GM23248 (cell line): Measurements from ENCODE around the gene S100A4.

Source experiments
- EZH2 ChIP-seq: fragments of 200-600 bp; sonication (generic); IDR thresholded peaks from 2 replicates; pipeline ENCODE4 v1.6.1; 2018; ENCODE audit warnings: antibody characterized with exemption, mild to moderate bottlenecking; ENCODE audit not compliant: insufficient read depth, poor library complexity, severe bottlenecking
- EZH2phosphoT487 ChIP-seq: fragments of 200-600 bp; sonication (generic); IDR thresholded peaks from 2 replicates; pipeline ENCODE4 v1.6.1; 2018; ENCODE audit warnings: antibody characterized with exemption, moderate library complexity, mild to moderate bottlenecking, low read depth; ENCODE audit not compliant: insufficient read depth

DNA sequence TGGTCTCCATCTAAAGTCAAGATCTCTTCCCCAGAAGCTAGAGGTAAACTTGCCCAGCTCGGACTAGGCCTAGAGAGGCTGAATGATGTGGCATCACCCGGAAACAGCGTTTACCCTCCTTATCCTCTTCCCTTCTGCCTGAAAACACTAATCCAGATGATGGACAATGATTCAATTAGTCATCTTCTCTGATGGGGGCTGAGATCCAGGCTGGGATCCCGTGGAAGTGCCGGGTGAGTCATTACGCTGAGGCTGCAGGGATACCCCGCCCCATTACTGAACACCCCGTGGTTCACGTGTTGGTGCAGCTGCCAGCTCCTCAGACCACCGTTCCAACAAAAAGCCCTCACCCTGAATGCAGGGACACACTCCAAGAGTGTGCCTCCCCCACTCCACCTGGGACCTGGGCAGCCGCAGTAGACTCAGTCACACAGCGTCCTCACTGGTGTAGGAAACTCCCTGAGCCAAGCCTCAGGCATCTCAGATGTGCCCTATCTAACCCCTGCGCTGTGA lies 11.9 kb downstream of the S100A4 start:
- no peak for TF ChIP-seq EZH2phosphoT487
- TF ChIP-seq EZH2: no peak
